ENCODE results near the gene ACTN4. TPM values are rescaled to one million over a fixed set of nuclear protein-coding genes. Genes with fewer than 3 reads are reported as not detected.

ACTN4 gene
- total and polyA plus RNA-seq, 9 donors = 139 to 458 (median 299) TPM

DNA sequence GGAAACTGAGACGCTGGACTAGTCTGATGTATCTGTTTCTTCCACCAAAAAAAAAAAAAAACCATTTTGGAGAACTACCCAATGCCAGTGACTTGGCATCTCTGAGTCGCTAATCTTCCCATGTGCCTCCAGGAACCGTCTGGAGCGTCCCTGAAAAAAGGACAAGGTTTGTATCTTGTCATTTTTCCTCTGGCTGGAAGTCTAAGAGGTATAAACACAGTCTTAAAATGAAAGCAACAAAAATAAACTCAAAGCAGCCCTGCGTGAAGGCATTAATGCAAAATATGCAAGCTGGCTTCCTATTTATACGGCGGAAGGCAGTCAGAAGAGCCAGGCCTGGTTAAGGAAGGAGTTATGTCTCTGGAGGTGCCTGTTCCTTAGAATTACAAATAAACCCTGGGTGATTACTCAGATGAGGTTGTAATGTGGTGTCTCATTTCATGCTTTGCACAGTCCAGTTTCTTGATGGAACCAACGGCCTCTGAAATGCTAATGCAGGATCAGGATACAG, 20.3 kb downstream of the ACTN4 start:
- no peaks in the 10 kb centered on the region for H3K9me3 ChIP-seq
- H3K27ac ChIP-seq = peak overlapping the region; percentile 61 to 66
- 22 to 35% (median 28%) methylated on average over 8 of the region's 8 CpGs for WGBS, 3 donors
- H3K36me3 ChIP-seq = no peaks in the 10 kb centered on the region
- intact Hi-C loops (cut with DNase I) = no loop called here
- H3K4me1 ChIP-seq (ENCODE audit: insufficient read depth) = peaks cover 47% of the 10 kb centered on the region
- no peak for DNase-seq
- H3K27me3 ChIP-seq = no peaks in the 10 kb centered on the region
- TF ChIP-seq POLR2A (IDR thresholded peaks at IDR 0.05) = no peak
- TF ChIP-seq EP300 (IDR thresholded peaks at IDR 0.05) = no peak
- TF ChIP-seq, protein P1, sequence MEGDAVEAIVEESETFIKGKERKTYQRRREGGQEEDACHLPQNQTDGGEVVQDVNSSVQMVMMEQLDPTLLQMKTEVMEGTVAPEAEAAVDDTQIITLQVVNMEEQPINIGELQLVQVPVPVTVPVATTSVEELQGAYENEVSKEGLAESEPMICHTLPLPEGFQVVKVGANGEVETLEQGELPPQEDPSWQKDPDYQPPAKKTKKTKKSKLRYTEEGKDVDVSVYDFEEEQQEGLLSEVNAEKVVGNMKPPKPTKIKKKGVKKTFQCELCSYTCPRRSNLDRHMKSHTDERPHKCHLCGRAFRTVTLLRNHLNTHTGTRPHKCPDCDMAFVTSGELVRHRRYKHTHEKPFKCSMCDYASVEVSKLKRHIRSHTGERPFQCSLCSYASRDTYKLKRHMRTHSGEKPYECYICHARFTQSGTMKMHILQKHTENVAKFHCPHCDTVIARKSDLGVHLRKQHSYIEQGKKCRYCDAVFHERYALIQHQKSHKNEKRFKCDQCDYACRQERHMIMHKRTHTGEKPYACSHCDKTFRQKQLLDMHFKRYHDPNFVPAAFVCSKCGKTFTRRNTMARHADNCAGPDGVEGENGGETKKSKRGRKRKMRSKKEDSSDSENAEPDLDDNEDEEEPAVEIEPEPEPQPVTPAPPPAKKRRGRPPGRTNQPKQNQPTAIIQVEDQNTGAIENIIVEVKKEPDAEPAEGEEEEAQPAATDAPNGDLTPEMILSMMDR (IDR thresholded peaks at IDR 0.05) = no peak
- no peak overlapping the region for H3K4me3 ChIP-seq

DNA sequence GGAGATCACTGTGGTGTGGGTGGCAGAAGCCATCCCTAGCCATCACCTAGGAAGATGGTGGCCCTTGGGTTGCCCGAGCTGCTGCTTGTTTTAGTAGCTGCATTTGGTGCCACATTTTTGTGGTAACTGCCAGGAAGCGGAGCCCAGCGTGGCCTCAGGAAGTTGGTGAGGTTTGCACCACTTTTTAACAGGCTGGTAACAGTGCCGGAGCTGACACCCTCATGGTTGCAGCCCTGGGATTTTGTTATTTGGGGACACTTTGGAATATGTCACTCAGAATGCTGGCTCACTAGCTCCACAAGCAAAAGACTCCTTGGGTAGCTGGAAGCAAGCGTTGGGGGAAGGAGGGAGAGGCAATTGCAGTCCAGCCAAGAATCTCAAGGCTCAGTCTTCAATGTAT, 22.1 kb downstream of the ACTN4 start:
- Histone ChIP-seq H3K36me3 (no peaks in the 10 kb centered on the region), H3K27me3 (no peaks in the 10 kb centered on the region), H3K4me3 (no peak overlapping the region), H3K9me3 (no peaks in the 10 kb centered on the region), H3K27ac (no peak overlapping the region), H3K4me1 (ENCODE audit: insufficient read depth) (peaks cover 39% of the 10 kb centered on the region)
- WGBS, 3 donors = 79 to 84% (median 81%) methylated on average over 5 of the region's 5 CpGs
- intact Hi-C loops (cut with DNase I) = no loop called here
- DNase-seq = no peak
- TF ChIP-seq, protein P1 (IDR thresholded peaks at IDR 0.05) = no peak
- no peak for TF ChIP-seq EP300 (IDR thresholded peaks at IDR 0.05)
- TF ChIP-seq POLR2A (IDR thresholded peaks at IDR 0.05) = no peak

DNA sequence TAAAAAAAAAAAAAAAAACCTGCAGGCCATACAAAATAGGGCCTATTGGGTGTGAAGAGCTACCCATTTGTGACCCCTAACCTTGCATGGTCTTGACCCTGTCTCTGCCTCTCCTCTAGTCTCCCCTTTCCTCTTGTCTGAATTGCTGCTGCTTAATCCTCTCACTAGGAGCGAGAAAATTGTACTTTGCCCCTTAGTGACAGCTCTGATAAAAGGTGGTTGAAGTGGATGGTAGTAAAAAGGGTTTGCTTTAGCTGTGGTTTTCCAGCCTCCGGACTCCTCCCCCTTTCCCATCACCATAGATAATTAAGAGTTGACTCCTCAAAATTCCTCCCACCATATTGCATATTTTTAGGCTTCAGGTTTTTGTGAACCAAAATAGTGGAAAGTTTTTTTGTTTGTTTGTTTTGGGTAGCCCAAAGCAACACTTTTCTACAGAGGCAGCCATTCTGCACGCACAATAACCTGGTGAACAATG, 23.5 kb downstream of the ACTN4 start:
- no peaks in the 10 kb centered on the region for H3K27me3 ChIP-seq
- H3K27ac ChIP-seq = peak overlapping the region in 1 of 2 donors; percentile 36
- TF ChIP-seq EP300 (IDR thresholded peaks at IDR 0.05) = no peak
- TF ChIP-seq, protein P1 (IDR thresholded peaks at IDR 0.05) = no peak
- no peak for TF ChIP-seq POLR2A (IDR thresholded peaks at IDR 0.05)
- H3K4me3 ChIP-seq = no peak overlapping the region
- H3K9me3 ChIP-seq = no peaks in the 10 kb centered on the region
- intact Hi-C loops (cut with DNase I) = no loop called here
- 30 to 46% (median 42%) methylated on average over 3 of the region's 3 CpGs for WGBS, 3 donors
- no peak for DNase-seq
- no peaks in the 10 kb centered on the region for H3K36me3 ChIP-seq
- H3K4me1 ChIP-seq (ENCODE audit: insufficient read depth) = peaks cover 37% of the 10 kb centered on the region

DNA sequence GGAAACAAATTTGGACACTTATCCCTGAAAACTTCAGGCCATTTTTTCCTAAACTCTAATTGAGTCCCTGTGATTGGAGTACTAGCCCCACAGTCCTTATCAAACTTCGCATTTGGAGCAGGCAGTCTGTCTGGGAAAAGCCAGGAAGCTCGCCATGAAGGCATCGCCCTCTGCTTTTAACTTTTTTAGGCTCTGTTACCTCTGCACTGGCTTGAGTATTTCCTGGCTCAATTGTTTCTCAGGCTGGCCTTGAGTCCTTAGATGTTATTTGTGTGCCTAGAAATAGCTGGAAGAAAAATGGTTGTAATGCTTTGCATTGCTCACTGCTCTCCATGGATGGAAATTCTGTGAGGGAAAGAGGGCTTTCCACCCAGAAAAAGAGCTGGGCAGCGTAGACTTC, 24.2 kb downstream of the ACTN4 start:
- DNase-seq = no peak
- peaks cover 36% of the 10 kb centered on the region for H3K4me1 ChIP-seq (ENCODE audit: insufficient read depth)

More for the DNA sequence above, 24.2 kb downstream of the ACTN4 start:
- intact Hi-C loops (cut with DNase I) = no loop called here
- TF ChIP-seq POLR2A (IDR thresholded peaks at IDR 0.05) = no peak
- no peak for TF ChIP-seq EP300 (IDR thresholded peaks at IDR 0.05)
- TF ChIP-seq, protein P1 (IDR thresholded peaks at IDR 0.05) = no peak
- H3K36me3 ChIP-seq = no peaks in the 10 kb centered on the region
- WGBS, 3 donors = 16 to 23% (median 19%) methylated on average over 4 of the region's 4 CpGs
- no peak overlapping the region for H3K4me3 ChIP-seq
- no peaks in the 10 kb centered on the region for H3K27me3 ChIP-seq
- peak overlapping the region in 1 of 2 donors; percentile 36 for H3K27ac ChIP-seq
- H3K9me3 ChIP-seq = no peaks in the 10 kb centered on the region

Data from ovary (tissue), 9 donors.